ENCODE measurements around the gene ID3. TPM values are rescaled to one million over a fixed set of nuclear protein-coding genes. Genes with fewer than 3 reads are reported as not detected.

ID3 gene
- total RNA-seq, 1 experiment from 2014 or later, result 400 TPM

DNA sequence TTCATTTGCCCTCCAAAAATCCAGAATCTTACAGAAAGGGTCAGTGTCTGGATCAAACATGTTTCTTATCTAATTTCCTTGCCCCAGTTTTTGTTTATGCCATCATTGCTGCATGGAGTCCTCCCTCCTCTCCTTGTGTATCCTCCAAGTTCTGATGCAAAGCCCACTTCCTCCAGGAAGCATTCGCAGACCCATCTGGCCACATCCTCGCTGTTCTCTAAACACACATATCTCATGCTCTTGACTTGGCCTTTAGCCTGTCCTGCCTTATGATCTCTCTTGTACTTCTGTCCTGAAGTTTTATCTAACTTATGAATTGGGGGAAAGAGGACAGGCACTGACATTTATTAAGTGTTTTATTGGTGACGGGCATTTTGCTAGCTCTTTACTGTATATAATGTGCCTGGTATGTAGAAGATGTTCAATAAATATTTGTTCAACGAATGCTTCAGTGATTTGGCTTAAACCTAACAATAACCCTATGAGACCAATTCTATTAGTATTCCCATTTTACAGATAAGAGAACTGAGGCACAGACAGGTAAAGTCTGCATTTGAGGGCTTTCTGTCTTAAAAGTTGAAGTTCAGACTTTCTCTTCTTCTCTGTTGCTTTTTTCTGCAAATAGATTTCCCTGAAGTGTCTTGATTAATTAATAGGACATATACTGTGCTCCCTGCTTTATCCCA, 19.2 kb upstream of the ID3 start:
- H3K27me3 ChIP-seq (replicated peaks), result no peaks in the 10 kb centered on the region
- H3K4me1 ChIP-seq (replicated peaks), result peaks cover 42% of the 10 kb centered on the region
- no peak overlapping the region for H3K4me3 ChIP-seq
- no peaks in the 10 kb centered on the region for H3K36me3 ChIP-seq
- H3K27ac ChIP-seq, result peak overlapping the region; percentile 79
- H3K9me3 ChIP-seq (replicated peaks), result no peaks in the 10 kb centered on the region
- DNase-seq (ENCODE audit: low read depth in 1 of 2, low spot score in 2 of 2), result no peak

DNA sequence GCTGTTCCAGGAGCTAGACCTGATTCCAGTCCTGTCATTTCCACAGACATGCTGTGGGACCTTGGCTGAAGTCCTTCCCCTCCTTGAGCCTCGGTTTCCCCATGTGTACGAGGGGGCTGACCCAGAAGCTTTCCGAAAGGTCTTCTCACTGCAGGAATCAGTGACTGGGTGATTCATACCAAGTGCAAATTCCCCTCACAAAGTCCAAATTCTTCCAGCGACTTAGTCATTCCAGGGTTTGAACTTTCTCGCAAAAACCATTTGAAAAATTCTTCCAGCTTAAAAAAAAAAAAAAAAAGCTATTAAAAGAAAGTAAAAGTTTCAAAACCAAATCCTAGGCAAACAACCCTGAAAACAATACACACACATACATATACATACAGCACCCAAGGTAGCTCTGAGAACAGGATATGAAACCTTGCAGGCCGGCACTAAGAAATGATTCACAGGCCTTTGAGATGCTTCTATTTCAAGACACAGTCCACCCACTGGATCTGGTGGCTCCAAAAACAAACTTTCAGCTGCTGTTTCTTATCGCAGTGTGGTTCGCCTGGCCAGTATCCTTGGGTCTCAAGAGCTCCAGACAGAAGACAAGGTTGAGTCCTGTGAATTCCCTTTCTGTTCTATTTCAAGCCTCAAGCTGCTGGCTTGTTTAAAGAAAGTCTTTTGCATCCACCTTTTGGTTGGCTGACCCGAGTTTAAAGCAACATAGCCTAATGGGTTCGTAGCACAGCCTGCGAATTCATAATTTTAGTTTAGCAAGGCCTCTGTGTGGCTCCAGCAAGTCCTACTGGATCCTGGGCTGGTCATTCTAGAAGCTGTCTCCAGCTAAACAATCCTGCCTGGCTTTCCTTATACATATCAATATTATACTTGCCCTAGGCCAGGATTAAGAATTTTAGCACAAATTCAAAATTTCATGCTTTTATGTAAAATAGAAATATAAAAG, 18.0 kb upstream of the ID3 start:
- no peaks in the 10 kb centered on the region for H3K36me3 ChIP-seq
- H3K4me1 ChIP-seq (replicated peaks), result peaks cover 42% of the 10 kb centered on the region
- peak; percentile 76 to 91 for DNase-seq (ENCODE audit: low read depth in 1 of 2, low spot score in 2 of 2)
- peak overlapping the region; percentile 79 for H3K27ac ChIP-seq
- H3K4me3 ChIP-seq, result 0 out of 2 replicates have a peak overlapping the region, but pooled peaks have one; percentile 1
- no peaks in the 10 kb centered on the region for H3K9me3 ChIP-seq (replicated peaks)
- no peaks in the 10 kb centered on the region for H3K27me3 ChIP-seq (replicated peaks)

DNA sequence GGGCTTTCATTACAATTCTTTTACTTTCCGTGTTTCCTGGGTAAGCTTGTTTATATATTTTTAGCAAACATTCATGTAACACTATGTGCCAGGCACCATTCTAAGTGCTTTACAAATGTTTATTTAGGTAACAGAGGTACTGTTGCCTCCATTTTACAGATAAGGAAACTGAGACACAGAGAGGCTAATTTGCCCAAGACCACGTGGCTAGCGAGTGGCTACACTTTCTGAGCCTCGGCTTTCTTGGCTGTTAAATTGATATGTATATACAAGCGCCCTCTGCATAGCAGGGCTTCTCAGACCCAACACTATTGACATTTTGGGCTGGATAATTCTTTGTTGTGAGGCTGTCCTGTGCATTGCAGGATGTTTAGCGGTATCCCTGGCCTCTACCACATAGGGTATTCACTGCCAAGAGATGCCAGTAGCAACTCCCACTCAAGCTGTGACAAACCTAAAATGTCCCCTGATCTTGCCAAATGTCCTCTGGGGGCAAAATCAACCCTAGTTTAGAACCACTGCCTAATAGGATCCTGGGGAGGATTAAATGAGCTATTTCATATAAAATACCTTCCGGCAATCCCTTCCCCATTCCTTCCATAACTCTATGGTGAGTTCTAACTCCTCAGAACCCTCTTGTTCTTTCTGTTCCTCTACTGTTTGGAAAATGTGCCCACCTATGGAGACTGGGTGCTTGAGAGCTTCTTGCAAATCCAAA, 17.2 kb upstream of the ID3 start:
- Histone ChIP-seq H3K4me1 (replicated peaks) (peaks cover 42% of the 10 kb centered on the region), H3K4me3 (no peak overlapping the region), H3K27me3 (replicated peaks) (no peaks in the 10 kb centered on the region), H3K9me3 (replicated peaks) (no peaks in the 10 kb centered on the region), H3K36me3 (no peaks in the 10 kb centered on the region), H3K27ac (peak overlapping the region; percentile 79)
- no peak for DNase-seq (ENCODE audit: low read depth in 1 of 2, low spot score in 2 of 2)

DNA sequence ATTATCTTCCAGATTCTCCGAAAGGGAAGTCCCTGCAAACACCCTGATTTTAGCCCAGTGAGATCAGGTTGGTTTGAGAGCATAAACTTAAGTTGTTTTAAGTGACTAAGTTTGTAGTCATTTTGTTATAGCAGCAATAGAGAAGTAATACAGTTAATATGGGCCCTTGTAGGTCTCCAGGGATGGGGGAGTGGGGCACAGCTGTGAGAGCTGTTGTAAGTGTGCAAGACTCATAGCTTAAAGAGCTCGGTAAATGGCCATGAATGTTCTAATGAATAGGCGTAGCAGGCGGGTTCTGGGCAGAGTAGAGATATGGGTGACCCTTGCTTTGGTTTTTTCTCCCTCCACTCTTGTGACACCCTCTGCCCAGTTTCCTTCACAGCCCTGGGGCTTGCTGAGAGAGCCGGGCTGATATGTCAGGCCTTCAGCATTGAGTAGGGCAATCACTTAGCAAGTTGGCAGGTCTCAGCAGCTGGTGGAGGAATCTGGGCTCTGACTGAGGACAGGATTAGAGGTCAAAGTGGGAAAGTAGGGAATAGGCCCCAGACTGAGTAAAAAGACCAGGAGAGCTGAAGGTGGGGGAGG, 16.0 kb upstream of the ID3 start:
- Histone ChIP-seq H3K4me1 (replicated peaks) (peaks cover 42% of the 10 kb centered on the region), H3K36me3 (no peaks in the 10 kb centered on the region), H3K27ac (no peak overlapping the region), H3K4me3 (no peak overlapping the region), H3K27me3 (replicated peaks) (no peaks in the 10 kb centered on the region), H3K9me3 (replicated peaks) (no peaks in the 10 kb centered on the region)
- DNase-seq (ENCODE audit: low read depth in 1 of 2, low spot score in 2 of 2), result no peak

DNA sequence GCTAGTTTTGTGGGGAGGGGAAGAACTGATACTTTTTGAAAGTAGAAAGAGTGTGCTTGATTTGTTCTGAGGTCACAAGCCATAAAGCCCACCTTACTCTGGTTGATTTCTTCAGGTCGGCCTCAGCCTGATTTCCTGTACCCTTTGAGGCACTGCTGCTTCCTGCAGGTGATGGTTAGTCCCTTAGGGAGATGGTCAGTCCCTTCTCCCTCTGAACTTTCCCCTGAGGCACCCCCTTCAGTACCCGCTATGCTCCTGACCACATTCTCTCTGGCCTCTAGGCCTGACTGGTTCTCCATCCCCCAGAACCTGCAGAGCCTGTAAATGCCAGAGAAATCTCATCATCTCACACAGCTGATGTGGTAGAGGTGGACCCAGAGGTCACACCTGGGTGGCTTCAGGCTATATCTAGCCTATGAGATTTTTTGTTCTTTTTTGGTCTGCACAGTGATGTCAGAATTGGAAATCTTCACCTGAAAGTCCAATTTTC, 15.0 kb upstream of the ID3 start:
- Histone ChIP-seq H3K27me3 (replicated peaks) (no peaks in the 10 kb centered on the region), H3K4me3 (no peak overlapping the region), H3K4me1 (replicated peaks) (peaks cover 44% of the 10 kb centered on the region), H3K36me3 (no peaks in the 10 kb centered on the region), H3K9me3 (replicated peaks) (no peaks in the 10 kb centered on the region), H3K27ac (no peak overlapping the region)
- DNase-seq (ENCODE audit: low read depth in 1 of 2, low spot score in 2 of 2), result no peak

DNA sequence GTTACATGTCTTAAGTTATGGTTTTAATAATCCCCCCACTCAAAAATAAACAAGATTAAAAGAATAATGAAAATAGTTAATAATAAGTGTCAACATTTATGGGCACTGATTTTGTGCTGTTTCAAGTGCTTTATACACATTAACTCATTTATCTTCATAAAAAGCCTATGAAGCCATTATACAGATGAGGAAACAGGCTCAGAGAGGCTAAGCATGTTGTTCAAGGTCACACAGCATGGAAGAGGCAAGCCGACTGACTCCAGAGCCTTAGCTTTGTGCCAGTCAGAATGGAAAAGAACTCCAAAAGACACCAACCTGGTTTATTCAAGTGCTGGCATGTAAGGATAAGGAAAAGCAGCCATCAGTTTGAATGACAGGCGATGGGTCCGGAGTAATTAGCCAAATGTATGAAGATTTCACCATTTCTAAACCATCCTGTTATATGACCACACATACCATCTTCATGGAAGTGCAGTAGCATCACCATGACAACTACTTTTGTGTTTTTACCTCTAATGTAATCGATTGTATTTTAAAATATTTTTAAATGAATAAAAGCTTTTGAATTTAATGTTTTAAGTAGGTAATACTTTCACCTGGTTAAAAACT, 14.4 kb upstream of the ID3 start:
- H3K27me3 ChIP-seq (replicated peaks), result no peaks in the 10 kb centered on the region
- H3K9me3 ChIP-seq (replicated peaks), result no peaks in the 10 kb centered on the region
- no peak overlapping the region for H3K27ac ChIP-seq
- H3K36me3 ChIP-seq, result no peaks in the 10 kb centered on the region
- no peak overlapping the region for H3K4me3 ChIP-seq
- no peak for DNase-seq (ENCODE audit: low read depth in 1 of 2, low spot score in 2 of 2)
- H3K4me1 ChIP-seq (replicated peaks), result peaks cover 45% of the 10 kb centered on the region

DNA sequence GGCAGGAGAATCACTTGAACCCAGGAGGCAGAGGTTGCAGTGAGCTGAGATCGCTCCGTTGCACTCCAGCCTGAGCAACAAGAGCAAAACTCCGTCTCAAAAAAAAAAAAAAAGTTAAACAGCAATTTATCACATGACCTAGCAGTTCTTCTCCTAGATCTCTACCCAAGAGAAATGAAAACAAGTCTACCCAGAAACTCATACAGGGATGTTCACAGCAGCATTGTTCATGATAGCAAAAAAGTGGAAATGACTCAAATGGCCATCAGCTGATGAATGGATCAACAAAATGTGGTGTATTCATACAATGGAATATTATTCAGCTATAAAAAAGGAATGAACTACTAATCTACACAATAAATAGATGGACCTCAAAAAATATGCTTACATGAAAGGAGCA, 12.2 kb upstream of the ID3 start:
- Histone ChIP-seq H3K27me3 (replicated peaks) (no peaks in the 10 kb centered on the region), H3K4me3 (no peak overlapping the region), H3K36me3 (no peaks in the 10 kb centered on the region), H3K9me3 (replicated peaks) (no peaks in the 10 kb centered on the region), H3K27ac (no peak overlapping the region), H3K4me1 (replicated peaks) (peaks cover 37% of the 10 kb centered on the region)
- no peak for DNase-seq (ENCODE audit: low read depth in 1 of 2, low spot score in 2 of 2)

DNA sequence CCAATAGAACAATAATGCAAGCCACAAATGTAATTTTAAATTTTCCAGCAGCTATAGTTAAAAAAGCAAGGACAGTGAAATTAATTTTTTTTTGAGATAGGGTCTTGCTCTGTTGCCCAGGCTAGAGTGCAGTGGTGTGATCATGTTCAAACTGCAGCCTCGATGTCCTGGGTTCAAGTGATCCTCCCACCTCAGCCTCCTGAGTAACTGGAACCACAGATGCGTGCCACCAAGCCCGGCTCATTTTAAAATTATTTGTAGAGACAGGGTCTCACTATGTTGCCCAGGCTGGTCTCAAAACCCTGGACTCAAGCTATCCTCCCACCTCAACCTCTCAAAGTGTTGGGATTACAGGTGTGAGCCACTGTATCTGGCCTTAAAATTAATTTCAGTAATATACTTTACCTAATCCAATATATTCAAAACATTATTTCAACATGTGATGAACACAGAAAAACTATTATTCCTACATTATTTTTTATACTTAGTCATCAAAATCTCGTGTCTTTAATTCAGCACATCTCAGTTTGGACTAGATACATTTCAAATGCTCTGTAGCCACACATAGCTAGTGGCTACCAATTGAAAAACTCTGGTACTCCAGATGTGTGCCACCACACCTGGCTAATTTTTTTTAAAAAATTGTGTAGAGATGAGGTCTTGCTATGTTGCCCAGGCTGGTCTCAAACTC, 10.8 kb upstream of the ID3 start:
- H3K27me3 ChIP-seq (replicated peaks), result no peaks in the 10 kb centered on the region
- peaks cover 24% of the 10 kb centered on the region for H3K4me1 ChIP-seq (replicated peaks)
- no peak for DNase-seq (ENCODE audit: low read depth in 1 of 2, low spot score in 2 of 2)
- H3K36me3 ChIP-seq, result no peaks in the 10 kb centered on the region
- H3K9me3 ChIP-seq (replicated peaks), result no peaks in the 10 kb centered on the region
- H3K4me3 ChIP-seq, result no peak overlapping the region
- no peak overlapping the region for H3K27ac ChIP-seq

DNA sequence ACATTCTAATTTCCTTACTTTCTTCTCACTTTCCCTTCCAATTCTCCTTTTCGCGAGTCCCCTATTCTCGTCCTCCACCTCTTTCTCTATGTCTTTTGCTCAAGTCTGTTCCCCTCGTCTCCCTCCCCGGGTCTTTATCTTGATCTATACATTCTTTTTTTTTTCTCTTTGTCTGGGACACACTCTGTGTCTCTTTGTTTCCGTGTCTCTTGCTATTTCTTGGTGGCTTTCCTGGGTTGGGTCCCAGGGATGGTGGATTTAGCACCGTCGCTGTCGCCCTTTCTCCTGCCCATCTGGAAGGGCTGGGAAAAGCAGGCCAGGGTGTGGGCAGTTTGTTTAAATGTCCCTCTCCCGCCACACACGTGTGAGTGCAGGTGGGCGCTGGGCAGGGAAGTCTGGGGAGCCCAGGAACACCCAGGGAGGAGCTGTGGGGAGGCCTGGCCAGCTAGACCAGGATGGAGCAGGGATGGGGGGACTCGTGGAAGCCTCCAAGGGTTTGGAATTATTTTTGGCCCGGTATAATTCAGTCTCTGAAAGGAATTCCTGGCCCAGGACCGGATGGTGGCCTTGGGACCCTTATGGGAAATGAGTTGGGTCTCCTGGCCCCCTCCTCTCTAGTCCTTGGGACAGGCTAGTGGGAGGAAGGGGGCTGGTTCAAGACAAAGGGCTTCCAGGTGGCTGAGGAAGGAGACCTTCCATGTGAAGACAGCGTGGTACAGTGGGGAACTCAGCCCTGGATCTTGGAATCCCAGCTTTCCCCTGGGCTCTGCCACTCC, 9.5 kb upstream of the ID3 start:
- Histone ChIP-seq H3K27me3 (replicated peaks) (no peaks in the 10 kb centered on the region), H3K9me3 (replicated peaks) (no peaks in the 10 kb centered on the region), H3K4me1 (replicated peaks) (peaks cover 29% of the 10 kb centered on the region), H3K4me3 (peak overlapping the region; percentile 51), H3K27ac (peak overlapping the region; percentile 90), H3K36me3 (no peaks in the 10 kb centered on the region)
- peak in 1 of 2 experiments; percentile 58 for DNase-seq (ENCODE audit: low read depth in 1 of 2, low spot score in 2 of 2)

DNA sequence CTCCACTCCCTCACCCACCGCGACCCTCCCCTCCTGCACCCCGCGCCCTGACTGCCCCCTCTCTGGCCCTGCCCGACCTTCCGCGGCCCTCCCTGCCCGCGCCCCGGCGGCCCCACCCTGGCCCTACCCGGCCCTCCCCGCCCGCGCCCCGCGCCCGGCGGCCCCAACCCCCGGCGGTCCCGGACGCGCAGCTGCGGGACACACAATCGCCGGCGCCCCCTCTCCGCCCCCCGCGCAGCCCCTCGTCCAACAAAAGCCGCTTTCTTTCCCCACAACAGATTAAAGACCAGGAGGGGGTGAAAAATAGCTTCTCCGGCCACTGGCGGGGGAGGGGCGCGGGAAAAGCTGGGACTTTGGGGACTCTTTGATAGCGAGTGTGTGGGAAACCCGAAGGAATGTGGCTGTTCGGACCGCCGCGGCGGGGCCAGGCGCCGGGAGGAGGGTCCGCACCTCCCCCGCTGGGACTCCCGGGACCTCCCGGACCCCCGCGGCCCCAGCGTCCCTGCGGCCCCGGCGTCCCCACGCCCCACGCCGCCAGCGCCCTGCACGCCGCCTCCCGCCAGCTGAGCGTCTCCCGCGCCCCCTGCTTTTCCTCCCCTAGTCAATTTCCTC, 8.8 kb upstream of the ID3 start:
- DNase-seq (ENCODE audit: low read depth in 1 of 2, low spot score in 2 of 2), result no peak
- no peaks in the 10 kb centered on the region for H3K9me3 ChIP-seq (replicated peaks)
- H3K27ac ChIP-seq, result peak overlapping the region; percentile 90

DNA sequence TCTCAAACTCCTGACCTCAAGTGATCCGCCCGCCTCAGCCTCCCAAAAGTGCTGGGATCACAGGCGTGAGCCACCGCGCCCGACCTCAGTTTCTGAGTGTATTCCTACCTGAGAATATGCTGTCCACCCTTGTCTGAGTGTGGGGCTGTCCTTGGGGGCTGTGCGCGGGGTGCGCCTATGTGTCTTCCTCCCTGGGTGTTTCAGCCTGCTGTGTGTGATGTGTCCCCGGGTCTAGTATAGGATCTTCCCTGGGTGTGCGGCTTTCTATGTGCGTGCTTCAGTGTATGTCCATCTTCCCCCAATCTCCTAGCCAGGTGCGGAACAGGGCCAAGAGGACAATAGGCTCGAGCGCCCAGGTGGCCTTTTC, 8.3 kb upstream of the ID3 start:
- Histone ChIP-seq H3K36me3 (no peaks in the 10 kb centered on the region), H3K4me1 (replicated peaks) (peaks cover 41% of the 10 kb centered on the region), H3K4me3 (peak overlapping the region; percentile 51; the same call in 1 of the 2 replicates), H3K9me3 (replicated peaks) (no peaks in the 10 kb centered on the region), H3K27me3 (replicated peaks) (no peaks in the 10 kb centered on the region), H3K27ac (peak overlapping the region; percentile 90)
- DNase-seq (ENCODE audit: low read depth in 1 of 2, low spot score in 2 of 2), result no peak

More for the DNA sequence above, 8.8 kb upstream of the ID3 start:
- no peaks in the 10 kb centered on the region for H3K27me3 ChIP-seq (replicated peaks)
- H3K4me1 ChIP-seq (replicated peaks), result peaks cover 36% of the 10 kb centered on the region
- H3K36me3 ChIP-seq, result no peaks in the 10 kb centered on the region
- peak overlapping the region; percentile 51 for H3K4me3 ChIP-seq

DNA sequence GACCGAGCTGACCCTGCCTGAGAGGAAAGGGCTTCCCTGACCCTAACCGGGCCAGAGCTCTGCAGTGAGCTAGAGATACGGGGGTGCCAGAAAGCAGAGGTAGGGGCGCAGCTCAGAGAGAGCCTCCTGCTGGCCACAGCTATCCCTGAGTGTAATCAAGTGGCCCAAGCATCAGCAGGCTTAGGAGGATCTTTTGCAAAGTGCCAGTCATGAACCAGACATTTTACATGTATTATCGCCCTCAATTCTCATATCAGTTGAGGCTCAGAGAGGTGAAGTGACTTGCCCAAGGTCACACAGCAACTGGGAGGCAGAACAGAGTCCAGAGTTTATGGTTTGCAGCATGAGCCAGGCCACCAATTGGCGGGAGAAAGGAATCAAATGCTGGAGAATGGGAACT, 7.0 kb upstream of the ID3 start:
- H3K4me1 ChIP-seq (replicated peaks), result peaks cover 51% of the 10 kb centered on the region
- no peak overlapping the region for H3K4me3 ChIP-seq
- no peaks in the 10 kb centered on the region for H3K9me3 ChIP-seq (replicated peaks)
- no peak for DNase-seq (ENCODE audit: low read depth in 1 of 2, low spot score in 2 of 2)
- H3K27me3 ChIP-seq (replicated peaks), result no peaks in the 10 kb centered on the region
- H3K27ac ChIP-seq, result no peak overlapping the region
- no peaks in the 10 kb centered on the region for H3K36me3 ChIP-seq
